ENCODE results near the gene PTPRM. TPM values are rescaled to one million over a fixed set of nuclear protein-coding genes. Genes with fewer than 3 reads are reported as not detected.

The PTPRM gene
- total RNA-seq, 2 donors from 2014 or later: 80.1 to 106 TPM

DNA sequence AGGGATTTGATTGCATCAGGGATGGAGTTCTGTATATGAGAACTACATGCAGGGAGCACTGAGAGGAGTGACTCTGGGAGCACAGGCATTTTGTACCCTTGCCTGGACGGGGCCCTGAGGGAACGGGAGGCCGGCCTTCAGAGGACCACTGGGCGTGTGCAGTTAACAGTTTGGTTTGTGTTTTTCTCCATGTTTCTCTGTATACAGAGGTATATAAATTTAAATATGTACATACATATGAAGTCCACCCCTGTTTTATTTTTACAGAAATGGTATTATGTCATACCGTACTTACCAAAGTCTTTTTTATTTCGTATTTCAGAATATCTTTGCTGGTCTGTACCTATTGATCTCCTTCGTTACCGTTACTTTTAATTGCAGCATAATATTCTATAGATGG lies 111.3 kb downstream of the PTPRM start:
- TF ChIP-seq, protein P1, sequence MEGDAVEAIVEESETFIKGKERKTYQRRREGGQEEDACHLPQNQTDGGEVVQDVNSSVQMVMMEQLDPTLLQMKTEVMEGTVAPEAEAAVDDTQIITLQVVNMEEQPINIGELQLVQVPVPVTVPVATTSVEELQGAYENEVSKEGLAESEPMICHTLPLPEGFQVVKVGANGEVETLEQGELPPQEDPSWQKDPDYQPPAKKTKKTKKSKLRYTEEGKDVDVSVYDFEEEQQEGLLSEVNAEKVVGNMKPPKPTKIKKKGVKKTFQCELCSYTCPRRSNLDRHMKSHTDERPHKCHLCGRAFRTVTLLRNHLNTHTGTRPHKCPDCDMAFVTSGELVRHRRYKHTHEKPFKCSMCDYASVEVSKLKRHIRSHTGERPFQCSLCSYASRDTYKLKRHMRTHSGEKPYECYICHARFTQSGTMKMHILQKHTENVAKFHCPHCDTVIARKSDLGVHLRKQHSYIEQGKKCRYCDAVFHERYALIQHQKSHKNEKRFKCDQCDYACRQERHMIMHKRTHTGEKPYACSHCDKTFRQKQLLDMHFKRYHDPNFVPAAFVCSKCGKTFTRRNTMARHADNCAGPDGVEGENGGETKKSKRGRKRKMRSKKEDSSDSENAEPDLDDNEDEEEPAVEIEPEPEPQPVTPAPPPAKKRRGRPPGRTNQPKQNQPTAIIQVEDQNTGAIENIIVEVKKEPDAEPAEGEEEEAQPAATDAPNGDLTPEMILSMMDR (IDR thresholded peaks at IDR 0.05): no peak
- Histone ChIP-seq H3K36me3 (no peaks in the 10 kb centered on the region), H3K4me1 (peaks cover under 1 to 46% of the 10 kb centered on the region in 2 donors), H3K27ac (no peak overlapping the region), H3K9me3 (no peaks in the 10 kb centered on the region), H3K4me3 (no peak overlapping the region), H3K27me3 (no peaks in the 10 kb centered on the region)
- no peak for DNase-seq (ENCODE audit: low spot score)

DNA sequence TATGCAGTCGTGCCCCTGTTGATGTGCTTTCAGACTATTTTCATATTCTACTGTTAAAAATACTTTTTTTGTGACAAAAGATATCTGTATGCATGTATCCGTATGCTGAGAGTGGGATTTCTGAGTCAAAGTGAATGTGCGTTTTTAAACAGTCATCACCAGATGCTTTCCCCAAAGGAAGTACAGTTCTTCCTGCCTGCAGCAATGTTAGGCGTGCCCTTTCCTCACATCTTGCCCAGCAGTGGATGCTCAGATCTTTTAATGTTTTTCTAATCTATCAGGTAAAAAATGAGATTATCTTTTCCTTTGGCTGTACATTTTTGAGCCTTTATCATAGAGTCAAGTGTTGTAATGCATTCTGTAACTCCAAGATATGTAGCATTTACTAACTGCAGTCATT lies 111.7 kb downstream of the PTPRM start:
- H3K36me3 ChIP-seq: no peaks in the 10 kb centered on the region
- DNase-seq (ENCODE audit: low spot score): no peak
- TF ChIP-seq, protein P1 (IDR thresholded peaks at IDR 0.05): no peak
- no peak overlapping the region for H3K4me3 ChIP-seq
- H3K27me3 ChIP-seq: no peaks in the 10 kb centered on the region
- no peak overlapping the region for H3K27ac ChIP-seq
- H3K4me1 ChIP-seq: peaks cover 4 to 51% of the 10 kb centered on the region in 2 donors
- no peaks in the 10 kb centered on the region for H3K9me3 ChIP-seq

DNA sequence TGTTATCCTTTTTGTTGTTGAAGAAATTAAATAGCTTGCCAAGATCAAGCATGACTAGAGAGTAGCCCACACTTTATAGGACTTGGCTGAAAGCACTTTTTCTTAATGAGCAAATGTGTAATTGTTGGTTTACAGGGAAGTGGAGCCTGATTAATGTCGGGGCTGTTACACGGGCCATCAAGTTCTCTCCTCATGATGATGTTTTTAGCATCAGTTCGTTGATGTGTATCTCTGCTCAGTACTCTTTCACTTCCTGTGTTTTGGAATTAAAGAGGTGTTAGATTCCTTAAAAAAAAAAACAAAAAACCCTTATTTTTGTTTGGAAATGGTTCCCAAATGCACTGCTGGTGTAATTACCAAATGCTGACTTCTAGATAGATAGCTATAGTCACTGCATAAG lies 114.2 kb downstream of the PTPRM start:
- Histone ChIP-seq H3K36me3 (no peaks in the 10 kb centered on the region), H3K4me3 (no peak overlapping the region), H3K9me3 (no peaks in the 10 kb centered on the region), H3K27ac (no peak overlapping the region), H3K4me1 (peaks cover 4 to 47% of the 10 kb centered on the region in 2 donors), H3K27me3 (no peaks in the 10 kb centered on the region)
- TF ChIP-seq, protein P1 (IDR thresholded peaks at IDR 0.05): no peak
- DNase-seq (ENCODE audit: low spot score): no peak

DNA sequence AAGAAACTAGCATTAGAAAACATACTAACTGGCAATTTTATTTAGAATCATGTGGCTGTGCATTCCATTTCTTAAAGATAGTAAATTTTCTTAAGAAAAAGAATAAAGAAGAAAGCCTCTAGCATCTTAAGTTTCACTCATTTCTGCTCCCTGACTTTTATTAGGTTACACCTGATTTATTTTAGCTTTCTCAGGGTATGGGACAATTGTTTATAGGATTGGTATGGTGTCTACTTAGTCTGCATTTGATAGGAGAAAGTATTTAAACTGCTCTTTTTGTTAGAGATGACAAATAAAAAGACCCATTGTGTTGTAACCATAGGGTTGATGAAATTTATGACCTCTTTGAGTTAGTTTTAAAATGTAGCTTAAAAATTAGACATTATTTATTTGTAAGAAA lies 115.2 kb downstream of the PTPRM start:
- H3K27ac ChIP-seq: no peak overlapping the region
- no peaks in the 10 kb centered on the region for H3K9me3 ChIP-seq
- TF ChIP-seq, protein P1 (IDR thresholded peaks at IDR 0.05): no peak
- no peak for DNase-seq (ENCODE audit: low spot score)
- H3K4me3 ChIP-seq: no peak overlapping the region
- no peaks in the 10 kb centered on the region for H3K27me3 ChIP-seq
- H3K36me3 ChIP-seq: no peaks in the 10 kb centered on the region
- peaks cover 4 to 37% of the 10 kb centered on the region in 2 donors for H3K4me1 ChIP-seq

DNA sequence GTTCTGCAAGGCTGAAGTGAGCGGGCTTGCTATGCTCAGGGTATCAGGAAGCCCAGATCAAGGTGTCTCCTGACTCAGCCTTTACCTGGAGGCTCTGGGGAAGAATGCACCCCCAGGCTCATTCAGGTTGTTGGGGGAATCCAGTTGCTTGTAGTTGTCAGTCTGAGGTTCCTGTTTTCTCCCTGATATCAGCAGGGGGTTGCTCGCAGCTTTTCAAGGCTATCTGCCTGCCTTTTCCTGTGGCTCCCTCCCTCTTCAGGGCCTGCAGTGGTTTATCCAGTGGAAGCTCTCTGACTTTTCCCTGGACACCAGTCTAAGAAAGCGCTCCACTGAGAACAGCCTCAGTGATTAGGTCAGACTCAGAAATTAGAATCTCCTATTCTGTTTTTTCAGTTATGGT lies 116.6 kb downstream of the PTPRM start:
- H3K27me3 ChIP-seq: no peaks in the 10 kb centered on the region
- H3K4me3 ChIP-seq: no peak overlapping the region
- TF ChIP-seq, protein P1 (IDR thresholded peaks at IDR 0.05): no peak
- H3K36me3 ChIP-seq: no peaks in the 10 kb centered on the region
- peaks cover 4 to 27% of the 10 kb centered on the region in 2 donors for H3K4me1 ChIP-seq
- no peaks in the 10 kb centered on the region for H3K9me3 ChIP-seq
- no peak for DNase-seq (ENCODE audit: low spot score)
- H3K27ac ChIP-seq: peak overlapping the region in 1 of 2 donors; percentile 61

DNA sequence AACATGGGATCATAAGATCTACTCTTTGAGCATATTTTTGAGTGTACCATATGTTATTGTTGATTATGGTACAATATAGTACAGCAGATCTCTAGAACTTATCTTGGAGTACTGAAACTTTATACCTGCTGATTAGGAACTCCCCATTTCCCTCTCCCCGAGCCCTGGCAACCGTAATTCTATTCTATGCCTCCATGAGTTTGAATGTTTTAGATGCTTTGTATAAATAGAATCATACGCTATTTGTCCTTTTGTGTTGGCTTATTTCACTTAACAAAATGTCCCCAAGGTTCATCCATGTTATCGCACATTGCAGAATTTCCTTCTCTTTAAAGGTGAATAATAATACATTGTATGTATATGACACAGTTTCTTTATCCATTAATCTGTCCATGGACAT lies 117.2 kb downstream of the PTPRM start:
- H3K4me1 ChIP-seq: peaks cover 4 to 27% of the 10 kb centered on the region in 2 donors

More for the DNA sequence above, 117.2 kb downstream of the PTPRM start:
- no peaks in the 10 kb centered on the region for H3K36me3 ChIP-seq
- no peaks in the 10 kb centered on the region for H3K9me3 ChIP-seq
- H3K27me3 ChIP-seq: no peaks in the 10 kb centered on the region
- no peak overlapping the region for H3K4me3 ChIP-seq
- TF ChIP-seq, protein P1 (IDR thresholded peaks at IDR 0.05): no peak
- H3K27ac ChIP-seq: peak overlapping the region in 1 of 2 donors; percentile 61
- no peak for DNase-seq (ENCODE audit: low spot score)

Data from right atrium auricular region (tissue), 2 donors.